Choroid plexus epithelial cell (primary cell): ENCODE data around the gene PDK4.

Source experiments
- DNase-seq: peaks from one replicate; pipeline ENCODE4 v3.0.0-alpha.2; 2010; ENCODE audit warnings: low read depth
- H3K4me3 ChIP-seq: 2 replicates; pipeline ENCODE4 v1.5.1; 2011; ENCODE audit warnings: low read depth, mild to moderate bottlenecking, control low read depth, low read length, moderate library complexity
- TF ChIP-seq, protein P1 (sequence below): conservative IDR thresholded peaks from 2 replicates; pipeline ENCODE4 v1.5.1; 2011; ENCODE audit warnings: low read depth, mild to moderate bottlenecking, control low read depth, inconsistent platforms, low read length, moderate library complexity

The PDK4 gene

DNA sequence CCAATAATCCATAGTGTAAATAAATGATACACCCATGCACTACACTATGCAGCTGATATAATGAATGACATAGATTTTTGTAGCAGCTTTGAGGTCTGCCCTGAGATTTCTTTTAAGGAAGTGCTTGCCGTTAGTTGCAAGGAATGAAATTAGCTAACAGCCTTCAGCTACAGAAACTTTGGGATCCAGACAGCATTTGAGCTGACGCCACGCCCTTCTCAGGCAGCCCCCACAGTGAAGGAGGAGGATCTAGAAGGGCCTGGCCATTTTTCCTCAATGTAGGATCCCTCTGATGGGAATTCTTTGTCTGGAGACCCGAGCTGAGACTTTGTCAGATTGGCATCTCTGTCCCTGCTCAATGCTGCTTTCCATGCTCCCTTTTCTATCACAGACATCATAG lies 6.1 kb upstream of the PDK4 start:
- no peak for DNase-seq
- TF ChIP-seq, protein P1, sequence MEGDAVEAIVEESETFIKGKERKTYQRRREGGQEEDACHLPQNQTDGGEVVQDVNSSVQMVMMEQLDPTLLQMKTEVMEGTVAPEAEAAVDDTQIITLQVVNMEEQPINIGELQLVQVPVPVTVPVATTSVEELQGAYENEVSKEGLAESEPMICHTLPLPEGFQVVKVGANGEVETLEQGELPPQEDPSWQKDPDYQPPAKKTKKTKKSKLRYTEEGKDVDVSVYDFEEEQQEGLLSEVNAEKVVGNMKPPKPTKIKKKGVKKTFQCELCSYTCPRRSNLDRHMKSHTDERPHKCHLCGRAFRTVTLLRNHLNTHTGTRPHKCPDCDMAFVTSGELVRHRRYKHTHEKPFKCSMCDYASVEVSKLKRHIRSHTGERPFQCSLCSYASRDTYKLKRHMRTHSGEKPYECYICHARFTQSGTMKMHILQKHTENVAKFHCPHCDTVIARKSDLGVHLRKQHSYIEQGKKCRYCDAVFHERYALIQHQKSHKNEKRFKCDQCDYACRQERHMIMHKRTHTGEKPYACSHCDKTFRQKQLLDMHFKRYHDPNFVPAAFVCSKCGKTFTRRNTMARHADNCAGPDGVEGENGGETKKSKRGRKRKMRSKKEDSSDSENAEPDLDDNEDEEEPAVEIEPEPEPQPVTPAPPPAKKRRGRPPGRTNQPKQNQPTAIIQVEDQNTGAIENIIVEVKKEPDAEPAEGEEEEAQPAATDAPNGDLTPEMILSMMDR: no peak

GRCh38 chr7:95601316-95601715 lies 5.0 kb upstream of the PDK4 start:
- DNase-seq: no peak
- TF ChIP-seq, protein P1: no peak
- H3K4me3 ChIP-seq: no peak overlapping the region

More for the DNA sequence above, 6.1 kb upstream of the PDK4 start:
- no peak overlapping the region for H3K4me3 ChIP-seq

GRCh38 chr7:95599069-95599468 lies 2.8 kb upstream of the PDK4 start:
- no peak for DNase-seq
- TF ChIP-seq, protein P1: no peak
- H3K4me3 ChIP-seq: no peak overlapping the region

DNA sequence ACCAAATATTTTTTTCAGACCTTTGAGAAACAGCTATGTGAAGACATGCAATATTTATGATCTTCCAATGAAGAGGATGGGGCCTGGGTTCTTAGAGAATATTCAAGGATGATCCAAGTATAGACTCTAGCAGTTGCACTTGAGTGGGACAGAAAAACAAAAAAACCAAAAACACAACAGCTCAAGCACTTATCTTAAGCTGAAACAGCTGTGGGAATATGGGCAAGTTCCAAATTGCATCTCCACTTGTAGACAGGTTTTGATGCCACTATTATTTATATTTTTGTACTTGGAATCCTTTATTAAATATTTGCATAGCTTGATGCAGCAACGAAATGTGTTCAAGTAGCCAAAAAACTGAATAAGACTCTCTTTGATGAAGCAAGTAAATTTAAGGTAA lies 2.2 kb upstream of the PDK4 start:
- TF ChIP-seq, protein P1: no peak
- H3K4me3 ChIP-seq: no peak overlapping the region
- no peak for DNase-seq

- TF ChIP-seq, protein P1: no peak
- peak overlapping the region; percentile 74 for H3K4me3 ChIP-seq
- peak; percentile 35 for DNase-seq
These were observed 544 bp downstream of the PDK4 start for GRCh38 chr7:95595746-95596197.

DNA sequence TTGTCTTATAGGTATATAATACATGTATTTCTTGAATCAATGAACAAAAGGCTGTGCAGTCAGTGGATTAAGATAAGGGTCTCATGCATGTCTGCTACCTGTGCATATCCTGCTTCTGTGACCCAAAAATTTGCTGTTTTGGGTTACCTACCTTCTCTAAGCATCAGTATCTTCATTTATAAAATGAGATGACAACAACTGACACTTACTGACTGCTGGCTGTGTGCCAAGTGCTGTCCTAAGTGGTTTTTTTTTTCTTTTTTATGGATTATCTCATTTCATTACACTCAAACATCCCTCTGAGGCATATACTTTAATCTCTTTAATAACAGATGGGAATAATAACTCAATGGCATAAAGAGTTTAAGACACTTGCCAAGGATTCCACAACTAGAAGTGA lies 2.1 kb downstream of the PDK4 start:
- H3K4me3 ChIP-seq: no peak overlapping the region
- no peak for DNase-seq
- TF ChIP-seq, protein P1: no peak

GRCh38 chr7:95593343-95593742 lies 3.0 kb downstream of the PDK4 start:
- TF ChIP-seq, protein P1: no peak
- DNase-seq: no peak
- H3K4me3 ChIP-seq: no peak overlapping the region
